H1 (cell line): ENCODE measurements around the gene RBM20. TPM values are rescaled to one million over a fixed set of nuclear protein-coding genes. Genes with fewer than 3 reads are reported as not detected.

Source experiments
- CTCF ChIA-PET: fragments of 300-600 bp; sonication (Branson Sonifier 250); formaldehyde crosslinking; loops from one replicate; lab custom pipeline; 2021; ENCODE audit not compliant: partially characterized antibody; lab: Charles Lee
- POLR2A ChIA-PET: fragments of 300-600 bp; sonication (Branson Sonifier 250); formaldehyde crosslinking; loops from one replicate; lab custom pipeline; 2021; ENCODE audit warnings: inconsistent platforms; ENCODE audit not compliant: partially characterized antibody; lab: Charles Lee
- DNase-seq, 2 experiments: peaks; one replicate each; pipeline versions ENCODE4 v3.0.0 to v3.0.0-alpha.2; 2010 to 2022; ENCODE audit warnings: low spot score in 2 of 2, low read depth in 1 of 2, mixed read lengths in 1 of 2
- FAIRE-seq: peaks from 2 replicates; lab custom pipeline; 2011; peaks lifted over from hg19 to GRCh38; lab: Jason Lieb, UNC
- H2AFZ ChIP-seq: 2 replicates; pipeline ENCODE4 v1.8.1; 2012; ENCODE audit warnings: low read length, inconsistent platforms
- H2AK5ac ChIP-seq: 2 replicates; pipeline ENCODE4 v1.6.1; 2013; ENCODE audit warnings: low read depth, low read length
- H2BK120ac ChIP-seq: replicated peaks from 2 replicates; pipeline ENCODE3; 2013; ENCODE audit warnings: low read depth, low read length, inconsistent platforms
- H2BK12ac ChIP-seq: 2 replicates; pipeline ENCODE4 v1.6.1; 2013; ENCODE audit warnings: low read depth, low read length
- H2BK15ac ChIP-seq: 2 replicates; pipeline ENCODE4 v1.6.1; 2013; ENCODE audit warnings: low read length
- H2BK20ac ChIP-seq: 2 replicates; pipeline ENCODE4 v1.6.1; 2013; ENCODE audit warnings: low read length
- H2BK5ac ChIP-seq: 2 replicates; pipeline ENCODE4 v1.6.1; 2013; ENCODE audit warnings: low read depth, low read length
- H3K14ac ChIP-seq: 2 replicates; pipeline ENCODE4 v1.6.1; 2013; ENCODE audit warnings: inconsistent platforms; ENCODE audit not compliant: insufficient read length
- H3K18ac ChIP-seq: 2 replicates; pipeline ENCODE4 v1.6.1; 2013; ENCODE audit warnings: low read length; ENCODE audit errors: extremely low read depth
- H3K23ac ChIP-seq: 2 replicates; pipeline ENCODE4 v1.6.1; 2013; ENCODE audit warnings: inconsistent platforms; ENCODE audit not compliant: insufficient read length
- H3K23me2 ChIP-seq: 2 replicates; pipeline ENCODE4 v1.6.1; 2013; ENCODE audit warnings: low read depth, low read length
- H3K27ac ChIP-seq: 2 replicates; pipeline ENCODE4 v1.6.1; 2011; ENCODE audit warnings: low read depth, low read length, inconsistent platforms
- H3K27me3 ChIP-seq, 4 experiments: replicated peaks in 1 of 4; 1 replicate in 1 of 4; 2 replicates in 3 of 4; pipeline versions ENCODE4 v1.6.1 to v1.8.1; 2011 to 2013; ENCODE audit warnings: low read length in 3 of 4, mild to moderate bottlenecking in 3 of 4, inconsistent platforms in 2 of 4, mixed read lengths in 2 of 4, moderate library complexity in 1 of 4; ENCODE audit not compliant: control insufficient read depth in 3 of 4, insufficient read depth in 3 of 4; ENCODE audit errors: extremely low read depth in 1 of 4
- H3K36me3 ChIP-seq, 4 experiments: 2 replicates each; pipeline versions ENCODE4 v1.6.1 to v1.8.1; 2011 to 2013; ENCODE audit warnings: mild to moderate bottlenecking in 4 of 4, low read length in 3 of 4, moderate library complexity in 2 of 4, control low read depth in 1 of 4, inconsistent platforms in 1 of 4; ENCODE audit not compliant: insufficient read depth in 4 of 4, control insufficient read depth in 2 of 4
- H3K4ac ChIP-seq: replicated peaks from 2 replicates; pipeline ENCODE3; 2013; ENCODE audit warnings: low read length, low read depth, mixed read lengths, inconsistent platforms; ENCODE audit not compliant: insufficient read length
- H3K4me1 ChIP-seq, 4 experiments: replicated peaks in 1 of 4; 1 replicate in 1 of 4; 2 replicates in 3 of 4; pipeline versions ENCODE4 v1.6.1 to v1.8.1; 2011 to 2013; ENCODE audit warnings: low read length in 3 of 4, inconsistent platforms in 2 of 4, mixed read lengths in 1 of 4; ENCODE audit not compliant: insufficient read depth in 4 of 4, control insufficient read depth in 3 of 4
- H3K4me2 ChIP-seq, 2 experiments: 2 replicates each; pipeline versions ENCODE4 v1.6.1 to v1.8.1; 2011 to 2013; ENCODE audit warnings: low read depth in 2 of 2, low read length in 2 of 2, control low read depth in 1 of 2, inconsistent platforms in 1 of 2, mild to moderate bottlenecking in 1 of 2; ENCODE audit not compliant: insufficient read depth in 1 of 2
- H3K4me3 ChIP-seq, 4 experiments: fragments of 200-600, 300-600 bp in 1 of 4; sonication (generic), shearing (Covaris generic), sonication (Bioruptor Twin) in 1 of 4; 2 replicates each; pipeline versions ENCODE4 v1.5.1 to v1.8.1; 2011 to 2016; ENCODE audit warnings: low read length in 4 of 4, low read depth in 3 of 4, control low read depth in 2 of 4, inconsistent platforms in 2 of 4, mild to moderate bottlenecking in 2 of 4, mixed read lengths in 1 of 4, moderate library complexity in 1 of 4; ENCODE audit not compliant: insufficient read depth in 2 of 4; ENCODE audit errors: extremely low read depth in 1 of 4
- H3K56ac ChIP-seq: replicated peaks from 2 replicates; pipeline ENCODE3; 2013; ENCODE audit warnings: low read depth, mild to moderate bottlenecking, mixed read lengths, low read length, inconsistent platforms; ENCODE audit not compliant: insufficient read length
- H3K79me1 ChIP-seq: 2 replicates; pipeline ENCODE4 v1.6.1; 2013; ENCODE audit warnings: low read depth, low read length, control low read depth
- H3K79me2 ChIP-seq, 2 experiments: 2 replicates each; pipeline versions ENCODE4 v1.6.1 to v1.8.1; 2012 to 2013; ENCODE audit warnings: low read length in 2 of 2, mild to moderate bottlenecking in 2 of 2, inconsistent platforms in 1 of 2; ENCODE audit not compliant: insufficient read depth in 2 of 2, control insufficient read depth in 1 of 2
- H3K9ac ChIP-seq, 4 experiments: replicated peaks in 1 of 4; 1 replicate in 1 of 4; 2 replicates in 3 of 4; pipeline versions ENCODE4 v1.6.1 to v1.8.1; 2011 to 2013; ENCODE audit warnings: low read depth in 3 of 4, low read length in 3 of 4, control low read depth in 2 of 4, mild to moderate bottlenecking in 2 of 4, moderate library complexity in 2 of 4, inconsistent platforms in 1 of 4; ENCODE audit errors: extremely low read depth in 1 of 4
- H3K9me3 ChIP-seq, 2 experiments: 2 replicates each; pipeline versions ENCODE4 v1.6.1 to v1.8.1; 2012 to 2013; ENCODE audit warnings: mild to moderate bottlenecking in 2 of 2, moderate library complexity in 2 of 2, control low read depth in 1 of 2, inconsistent platforms in 1 of 2, low read depth in 1 of 2, low read length in 1 of 2, mixed read lengths in 1 of 2; ENCODE audit not compliant: insufficient read depth in 2 of 2
- H4K20me1 ChIP-seq, 2 experiments: replicated peaks in 1 of 2; 2 replicates each; pipeline versions ENCODE3 to v1.8.1; 2011 to 2013; ENCODE audit warnings: inconsistent platforms in 2 of 2, low read length in 2 of 2, mild to moderate bottlenecking in 1 of 2; ENCODE audit not compliant: insufficient read depth in 2 of 2, control insufficient read depth in 1 of 2
- H4K5ac ChIP-seq: 2 replicates; pipeline ENCODE4 v1.6.1; 2013; ENCODE audit warnings: low read length, low read depth, mixed read lengths, inconsistent platforms; ENCODE audit not compliant: insufficient read length
- H4K8ac ChIP-seq: 2 replicates; pipeline ENCODE4 v1.8.0; 2013; ENCODE audit warnings: mild to moderate bottlenecking, moderate library complexity, low read length, inconsistent platforms; ENCODE audit not compliant: insufficient read depth; ENCODE audit errors: extremely low read depth
- H4K91ac ChIP-seq: replicated peaks from 2 replicates; pipeline ENCODE3; 2013; ENCODE audit warnings: low read length, mixed read lengths, inconsistent platforms; ENCODE audit not compliant: insufficient read length
- TBP ChIP-seq: IDR thresholded peaks from 2 replicates; pipeline ENCODE4 v1.6.1; 2011; ENCODE audit warnings: low read depth, low read length, improper control_type of control experiment
- TCF12 ChIP-seq: IDR thresholded peaks from 2 replicates; pipeline ENCODE4 v1.6.1; 2011; ENCODE audit warnings: low read depth, mild to moderate bottlenecking, low read length
- YY1 ChIP-seq: IDR thresholded peaks from 2 replicates; pipeline ENCODE4 v1.6.1; 2011; ENCODE audit warnings: low read depth, mild to moderate bottlenecking, low read length
- WGBS, 2 experiments: shearing (Covaris generic) in 1 of 2; methylation state at CpG; one replicate each; pipeline versions ENCODE4 v1.1.6 to v1.1.7; 2013 to 2015; ENCODE audit warnings: low lambda C conversion rate in 2 of 2, mixed read lengths in 2 of 2, inconsistent platforms in 1 of 2, low coverage in 1 of 2, missing lambda C conversion rate in 1 of 2; ENCODE audit not compliant: insufficient replicate concordance in 2 of 2, insufficient coverage in 1 of 2, insufficient read length in 1 of 2; ENCODE audit errors: extremely low coverage in 1 of 2, missing lambda C conversion rate in 1 of 2; 5-methylcytosine and 5-hydroxymethylcytosine counted together
- polyA plus RNA-seq, 7 experiments: library from polyadenylated mRNA; depleted of rRNA in 3 of 7; stranded (reverse) in 5 of 7; unstranded in 2 of 7; fragments of >200 nt in 5 of 7; fragments of 200-250 nt in 2 of 7; gene quantifications; 1 replicate in 5 of 7; 2 replicates in 1 of 7; 4 replicates in 1 of 7; pipeline versions ENCODE4 v1.2.1 to v1.2.3, GENCODE V29; 2011 to 2013; ENCODE audit warnings: missing spikeins in 2 of 7, mixed read lengths in 2 of 7
- total RNA-seq: library from RNA; stranded (reverse); fragmentation: NEBNext Ultra II Directional; extraction: Animal tissue kit (Norgen Biotek cat#: 25700); gene quantifications from 2 replicates; pipeline ENCODE4 v1.2.1, GENCODE V29; 2021
- TF ChIP-seq, protein P1 (sequence below): IDR thresholded peaks from 2 replicates; pipeline ENCODE4 v1.6.1; 2011; ENCODE audit warnings: low read length, improper control_type of control experiment

RBM20 gene
- total and polyA plus RNA-seq, 2 of the 8 experiments (the other 6 are each of a cell fraction or from before 2014, with no cell fraction given) = 0.05 to 0.63 TPM

DNA sequence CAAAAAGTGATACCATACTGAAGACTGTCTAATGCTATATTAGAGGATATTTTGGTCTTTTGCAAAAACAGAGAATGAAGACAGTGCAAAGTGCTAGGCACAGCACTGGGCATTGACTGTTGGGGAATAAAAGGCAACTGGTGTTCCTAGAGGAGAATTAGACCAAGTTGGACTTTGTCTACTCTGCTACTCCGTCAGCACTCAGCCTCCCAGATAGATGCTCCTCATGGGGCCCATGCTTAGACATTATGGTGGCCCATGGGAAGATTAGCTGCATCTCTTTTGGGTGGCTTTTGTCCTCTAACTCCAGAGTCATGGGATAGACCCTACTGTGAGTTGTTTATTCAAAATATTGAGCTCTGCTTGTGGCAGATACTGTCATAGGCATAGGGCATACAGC is 113.5 kb downstream of the RBM20 start:
- no peaks in the 10 kb centered on the region for H3K79me2 ChIP-seq
- H4K91ac ChIP-seq = no peak overlapping the region
- no peak overlapping the region for H2BK120ac ChIP-seq
- no peak overlapping the region for H2BK12ac ChIP-seq
- no peak overlapping the region for H2BK15ac ChIP-seq
- no peaks in the 10 kb centered on the region for H3K4me1 ChIP-seq
- H4K5ac ChIP-seq = no peak overlapping the region
- H2AFZ ChIP-seq = no peak overlapping the region
- no peaks in the 10 kb centered on the region for H4K20me1 ChIP-seq
- no peak overlapping the region for H3K4me2 ChIP-seq
- no peak overlapping the region for H3K56ac ChIP-seq
- no peaks in the 10 kb centered on the region for H3K27me3 ChIP-seq
- TF ChIP-seq, protein P1, sequence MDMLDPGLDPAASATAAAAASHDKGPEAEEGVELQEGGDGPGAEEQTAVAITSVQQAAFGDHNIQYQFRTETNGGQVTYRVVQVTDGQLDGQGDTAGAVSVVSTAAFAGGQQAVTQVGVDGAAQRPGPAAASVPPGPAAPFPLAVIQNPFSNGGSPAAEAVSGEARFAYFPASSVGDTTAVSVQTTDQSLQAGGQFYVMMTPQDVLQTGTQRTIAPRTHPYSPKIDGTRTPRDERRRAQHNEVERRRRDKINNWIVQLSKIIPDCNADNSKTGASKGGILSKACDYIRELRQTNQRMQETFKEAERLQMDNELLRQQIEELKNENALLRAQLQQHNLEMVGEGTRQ = no peak
- TF ChIP-seq YY1 = no peak
- no peak for TF ChIP-seq TCF12
- no peak for TF ChIP-seq TBP
- TF ChIP-seq, all 59 proteins: peak for 0
- no peak for DNase-seq
- Histone ChIP-seq H3K14ac (no peak overlapping the region), H3K9me3 (no peaks in the 10 kb centered on the region), H3K36me3 (no peaks in the 10 kb centered on the region), H3K23me2 (no peaks in the 10 kb centered on the region), H3K79me1 (no peaks in the 10 kb centered on the region), H3K4me3 (no peak overlapping the region), H3K4ac (no peak overlapping the region), H2BK20ac (no peak overlapping the region), H3K18ac (no peak overlapping the region), H3K23ac (no peak overlapping the region), H2AK5ac (no peak overlapping the region), H3K9ac (no peak overlapping the region), H3K27ac (no peak overlapping the region), H4K8ac (no peak overlapping the region), H2BK5ac (no peak overlapping the region)
- ChIA-PET CTCF (interaction anchor here (1.3 to 2.1 kb wide), 2 partner anchors 12 to 156 kb away, joined by 3 to 9 read pairs; no protein-coding TSS in a partner anchor), POLR2A (no interaction called here)
- WGBS, 2 experiments = 85% methylated on average over 1 of the region's 1 CpG; no CpG with 5 or more reads in 1 of the 2 experiments
- FAIRE-seq = no peak
